Tibial artery (tissue), 4 donors: ENCODE results near the gene TCAIM.

Source experiments
- DNase-seq, 2 donors: peaks; one replicate each; pipeline ENCODE4 v3.0.0-alpha.2; 2019
- H3K27ac ChIP-seq, 2 donors: fragments of 200-600 bp; sonication (generic) in 1 of 2; 1 replicate in 1 of 2; 2 replicates in 1 of 2; pipeline ENCODE4 v1.5.1; 2018 to 2019; ENCODE audit warnings: mild to moderate bottlenecking in 1 of 2
- H3K27me3 ChIP-seq, 2 donors: fragments of 200-600 bp; sonication (generic) in 1 of 2; one replicate each; pipeline versions ENCODE4 v1.5.1 to v1.6.0; 2016 to 2019
- H3K36me3 ChIP-seq, 3 donors: fragments of 200-600 bp; sonication (generic) in 2 of 3; one replicate each; pipeline ENCODE4 v1.5.1; 2016 to 2019; ENCODE audit warnings: mild to moderate bottlenecking in 2 of 3
- H3K4me1 ChIP-seq, 4 donors: fragments of 200-600 bp; sonication (generic) in 2 of 4; 1 replicate in 3 of 4; 2 replicates in 1 of 4; pipeline ENCODE4 v1.5.1; 2016 to 2019
- H3K4me3 ChIP-seq, 2 donors: fragments of 200-600 bp; sonication (generic) in 1 of 2; 1 replicate in 1 of 2; 2 replicates in 1 of 2; pipeline ENCODE4 v1.5.1; 2018 to 2019; ENCODE audit warnings: mild to moderate bottlenecking in 2 of 2
- H3K9me3 ChIP-seq, 3 donors: fragments of 200-600 bp; sonication (generic) in 1 of 3; one replicate each; pipeline ENCODE4 v1.5.1; 2016 to 2019
- CTCF ChIP-seq, 2 experiments: fragments of 200-600 bp in 1 of 2; fragments of 450-650 bp in 1 of 2; IDR thresholded peaks; one replicate each; pipeline ENCODE4 v1.5.1; 2017 to 2019; ENCODE audit warnings: antibody characterized with exemption in 2 of 2, mild to moderate bottlenecking in 1 of 2, moderate library complexity in 1 of 2
- intact Hi-C: fragments of 100-400 bp; cut with DNase I; formaldehyde crosslinking; loops from one replicate; pipeline ENCODE4 v1.15.0; 2023; ENCODE audit warnings: low total_unique reads

Gene TCAIM

GRCh38 chr3:44301746-44302145 lies 36.8 kb upstream of the TCAIM start:
- no peak for TF ChIP-seq CTCF (IDR thresholded peaks at IDR 0.05)
- intact Hi-C loops: no loop called here
- H3K36me3 ChIP-seq: no peaks in the 10 kb centered on the region

GRCh38 chr3:44309500-44309899 lies 29.1 kb upstream of the TCAIM start:
- no peak for TF ChIP-seq CTCF (IDR thresholded peaks at IDR 0.05)
- Histone ChIP-seq H3K9me3 (no peaks in the 10 kb centered on the region), H3K27me3 (no peaks in the 10 kb centered on the region), H3K4me1 (no peaks in the 10 kb centered on the region), H3K4me3 (no peak overlapping the region), H3K36me3 (no peaks in the 10 kb centered on the region), H3K27ac (no peak overlapping the region)
- intact Hi-C loops: no loop called here
- DNase-seq: no peak

More at GRCh38 chr3:44301746-44302145, 36.8 kb upstream of the TCAIM start:
- H3K4me3 ChIP-seq: no peak overlapping the region
- no peaks in the 10 kb centered on the region for H3K9me3 ChIP-seq
- no peak overlapping the region for H3K27ac ChIP-seq
- no peaks in the 10 kb centered on the region for H3K27me3 ChIP-seq
- no peak for DNase-seq
- no peaks in the 10 kb centered on the region for H3K4me1 ChIP-seq

GRCh38 chr3:44318891-44319311 lies 19.7 kb upstream of the TCAIM start:
- no peaks in the 10 kb centered on the region for H3K36me3 ChIP-seq
- H3K9me3 ChIP-seq: no peaks in the 10 kb centered on the region
- no peak overlapping the region for H3K27ac ChIP-seq
- TF ChIP-seq CTCF (IDR thresholded peaks at IDR 0.05): no peak
- H3K4me3 ChIP-seq: no peak overlapping the region
- H3K27me3 ChIP-seq: peaks cover 0 to 10% of the 10 kb centered on the region in 2 donors
- no peaks in the 10 kb centered on the region for H3K4me1 ChIP-seq
- no peak for DNase-seq
- intact Hi-C loops: no loop called here

GRCh38 chr3:44321335-44321734 lies 17.2 kb upstream of the TCAIM start:
- Histone ChIP-seq H3K9me3 (no peaks in the 10 kb centered on the region), H3K4me3 (no peak overlapping the region), H3K4me1 (no peaks in the 10 kb centered on the region), H3K36me3 (no peaks in the 10 kb centered on the region), H3K27ac (no peak overlapping the region), H3K27me3 (peaks cover 0 to 10% of the 10 kb centered on the region in 2 donors)
- no peak for DNase-seq
- TF ChIP-seq CTCF (IDR thresholded peaks at IDR 0.05): no peak
- intact Hi-C loops: loop anchor here (10.0 kb wide), 1 partner anchor 303 kb away; the partner anchor contains the start of gene ZNF197

GRCh38 chr3:44323341-44323955 lies 15.1 kb upstream of the TCAIM start:
- Histone ChIP-seq H3K9me3 (no peaks in the 10 kb centered on the region), H3K4me3 (no peak overlapping the region), H3K4me1 (no peaks in the 10 kb centered on the region), H3K27ac (no peak overlapping the region), H3K27me3 (peaks cover 0 to 3% of the 10 kb centered on the region in 2 donors), H3K36me3 (no peaks in the 10 kb centered on the region)
- peak; percentile 75 to 76 for TF ChIP-seq CTCF (IDR thresholded peaks at IDR 0.05)
- intact Hi-C loops: loop anchor here (10.0 kb wide), 1 partner anchor 301 kb away; the partner anchor contains the start of gene ZNF197
- peak; percentile 71 to 86 for DNase-seq
